ENCODE measurements around the gene ABHD17A.
"Not testable (repeated sequence)": the region's sequence is repeated elsewhere in the genome, so short reads cannot be mapped to it uniquely, and the experiment has no call there.

ABHD17A gene

DNA sequence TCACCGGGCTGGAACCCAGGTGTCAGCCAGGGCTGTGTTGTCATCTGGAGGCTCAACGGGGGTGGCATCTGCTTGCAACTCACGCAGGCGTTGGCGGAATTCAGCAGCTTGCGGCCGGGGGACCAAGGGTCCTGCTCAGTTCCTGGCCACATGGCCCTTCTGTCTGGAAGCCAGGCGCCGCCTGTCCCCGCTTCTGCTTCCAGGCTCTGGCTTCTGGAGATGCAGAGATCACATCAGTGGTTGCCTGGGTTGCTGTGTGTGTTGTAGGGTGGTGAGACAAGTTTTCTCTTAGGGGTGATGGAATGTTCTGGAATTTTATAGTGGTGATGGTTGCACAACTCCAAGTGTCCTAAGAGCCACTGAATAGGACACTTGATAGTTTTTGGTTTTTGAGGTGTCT lies 24.9 kb upstream of the ABHD17A start:
- no peak for DNase-seq (ENCODE audit: low read depth in 2 of 2)

DNA sequence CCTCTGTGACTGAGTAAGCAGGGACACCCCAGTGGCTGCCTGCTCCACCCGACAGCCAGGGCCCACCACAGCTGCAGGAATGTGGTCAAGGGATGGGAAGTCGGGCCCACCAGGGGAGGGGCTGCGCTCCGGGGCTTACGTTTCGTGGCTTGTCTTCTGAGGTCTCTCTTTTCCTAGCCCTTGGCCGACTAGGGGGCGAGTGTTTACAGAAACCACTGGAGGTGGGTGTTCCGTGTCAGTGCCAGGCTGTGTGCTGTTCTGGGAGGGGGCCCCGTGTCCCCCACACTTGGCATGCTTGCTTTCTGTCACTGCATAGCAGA lies 24.4 kb upstream of the ABHD17A start:
- no peak for DNase-seq (ENCODE audit: low read depth in 2 of 2)

DNA sequence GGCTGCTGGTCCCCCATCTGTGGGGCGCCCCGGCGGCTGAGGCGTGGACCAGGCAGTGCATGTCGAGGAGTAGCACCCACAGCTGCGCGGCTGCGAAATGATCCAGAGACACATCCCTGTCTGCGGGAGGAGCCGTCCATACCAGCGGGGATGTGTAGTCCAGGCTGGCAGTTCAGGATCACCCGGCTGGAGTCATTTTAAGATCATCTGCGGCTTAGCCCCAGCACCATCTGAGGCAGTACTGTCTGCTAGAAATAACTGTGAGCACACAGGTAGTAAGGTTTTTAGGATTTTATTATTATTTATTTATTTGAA lies 23.0 kb upstream of the ABHD17A start:
- DNase-seq (ENCODE audit: low read depth in 2 of 2): no peak

DNA sequence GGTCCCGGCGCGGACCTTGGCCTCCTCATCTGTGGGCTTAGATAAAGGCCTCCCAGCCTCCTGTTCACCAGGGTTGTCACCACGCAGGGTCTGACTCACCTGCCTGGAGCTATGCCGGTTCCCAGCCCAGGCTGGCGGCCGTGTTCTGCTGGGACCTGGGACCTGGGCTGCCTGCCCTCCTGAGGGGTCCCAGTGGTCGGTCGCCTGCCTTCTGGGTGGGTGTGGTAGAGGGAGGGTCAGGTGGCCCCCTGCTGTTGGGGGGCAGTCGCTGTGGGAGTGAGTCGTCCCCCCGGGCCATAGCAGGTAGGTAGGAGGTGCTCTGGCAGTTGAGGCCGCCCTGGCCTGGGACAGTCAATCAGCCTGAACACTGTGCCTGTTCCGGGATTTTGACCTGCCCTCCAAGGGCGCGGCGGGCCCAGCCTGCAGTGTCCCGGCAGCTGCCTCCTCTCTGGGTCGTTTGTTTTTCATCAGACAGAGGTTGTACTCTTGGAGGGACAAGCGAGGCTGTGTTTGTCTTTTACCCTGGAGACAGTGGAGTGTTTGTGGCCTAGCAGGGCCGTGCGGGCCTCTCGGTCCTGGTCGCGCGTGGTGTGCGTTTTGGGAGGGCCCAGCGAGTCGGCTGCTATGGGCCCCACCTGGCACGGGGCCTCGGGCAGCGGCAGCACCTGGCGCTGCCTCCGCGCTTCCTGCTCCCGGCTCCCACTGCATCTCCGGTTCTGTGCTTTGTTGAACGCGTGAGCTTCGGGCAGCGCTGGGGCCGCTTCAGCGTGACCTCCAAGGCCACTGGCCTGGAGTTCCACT lies 22.5 kb upstream of the ABHD17A start:
- DNase-seq (ENCODE audit: low read depth in 2 of 2): no peak

- no peak for DNase-seq (ENCODE audit: low read depth in 2 of 2)
Measured at GRCh38 chr19:1906985-1907562, 21.8 kb upstream of the ABHD17A start.

GRCh38 chr19:1905863-1906375 lies 20.6 kb upstream of the ABHD17A start:
- DNase-seq (ENCODE audit: low read depth in 2 of 2): no peak

DNA sequence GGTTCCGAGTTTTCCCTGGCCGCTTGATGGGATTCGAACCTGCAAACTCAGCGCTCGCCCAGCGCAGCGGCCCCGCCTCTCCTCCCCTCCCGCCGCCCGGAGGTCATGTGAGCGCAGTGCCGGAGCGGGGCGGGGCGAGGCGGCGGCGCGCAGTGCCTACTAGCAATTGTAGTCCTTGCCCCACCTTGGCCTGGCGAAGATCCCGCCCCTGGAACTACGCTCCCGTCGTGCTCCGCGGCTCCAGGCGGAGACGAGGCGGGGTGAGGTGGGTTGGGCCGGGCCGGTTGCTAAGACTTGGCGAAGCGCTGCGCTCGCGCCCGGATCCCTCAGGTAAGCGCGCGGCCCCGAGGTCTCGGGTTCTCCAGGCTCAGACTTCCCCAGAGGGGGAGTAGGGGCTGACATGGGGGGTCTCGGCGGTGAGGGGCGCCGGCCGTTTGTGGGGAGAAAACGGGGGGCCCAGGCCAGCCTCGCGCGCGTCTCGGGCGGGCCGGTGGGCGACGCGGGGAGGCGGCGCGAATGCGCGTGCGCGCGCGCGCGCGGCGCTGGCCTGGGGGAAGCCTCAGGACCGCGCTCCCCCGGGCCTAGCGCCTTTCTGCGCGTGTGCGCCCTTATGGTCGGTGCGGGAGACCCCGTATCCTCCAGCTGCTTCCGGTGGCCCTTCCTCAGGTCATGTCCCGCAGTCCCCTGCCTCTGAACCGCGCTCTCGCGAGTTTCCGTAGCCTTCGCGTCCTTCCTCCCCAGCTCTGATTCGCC lies 20.0 kb upstream of the ABHD17A start, which contains the start of the genes ADAT3 and SCAMP4:
Gene ADAT3, plus strand, starts transcription at position 290 of the 753 bp plus-strand sequence. CDS start 6,649 bp downstream, outside the sequence.
Gene SCAMP4, plus strand, starts transcription at position 290 of the 753 bp plus-strand sequence. CDS start 9,621 bp downstream, outside the sequence.
- peak; percentile 94 to 95 for DNase-seq (ENCODE audit: low read depth in 2 of 2)

GRCh38 chr19:1904860-1905109 lies 19.5 kb upstream of the ABHD17A start:
- no peak for DNase-seq (ENCODE audit: low read depth in 2 of 2)

- no peak for DNase-seq (ENCODE audit: low read depth in 2 of 2)
Measured at GRCh38 chr19:1902923-1903322, 17.6 kb upstream of the ABHD17A start.

- no peak for DNase-seq (ENCODE audit: low read depth in 2 of 2)
Measured at GRCh38 chr19:1901940-1902404, 16.7 kb upstream of the ABHD17A start.

DNA sequence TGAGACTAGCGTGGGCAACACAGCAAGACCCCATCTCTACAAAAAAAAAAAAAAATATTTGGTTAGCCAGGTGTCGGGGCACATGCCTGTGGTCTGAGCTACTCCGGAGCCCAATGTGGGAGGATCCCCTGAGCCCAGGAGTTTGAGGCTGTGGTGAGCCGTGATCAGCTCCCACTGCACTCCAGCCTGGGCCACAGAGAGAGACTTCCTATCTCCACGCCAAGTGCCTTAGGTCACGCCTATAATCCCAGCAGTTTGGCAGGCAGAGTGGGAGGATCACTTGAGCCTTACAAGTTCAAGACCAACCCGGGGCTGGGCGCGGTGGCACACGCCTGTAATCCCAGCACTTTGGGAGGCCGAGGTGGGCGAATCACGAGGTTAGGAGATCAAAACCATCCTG lies 11.2 kb upstream of the ABHD17A start:
- no peak for DNase-seq (ENCODE audit: low read depth in 2 of 2)

DNA sequence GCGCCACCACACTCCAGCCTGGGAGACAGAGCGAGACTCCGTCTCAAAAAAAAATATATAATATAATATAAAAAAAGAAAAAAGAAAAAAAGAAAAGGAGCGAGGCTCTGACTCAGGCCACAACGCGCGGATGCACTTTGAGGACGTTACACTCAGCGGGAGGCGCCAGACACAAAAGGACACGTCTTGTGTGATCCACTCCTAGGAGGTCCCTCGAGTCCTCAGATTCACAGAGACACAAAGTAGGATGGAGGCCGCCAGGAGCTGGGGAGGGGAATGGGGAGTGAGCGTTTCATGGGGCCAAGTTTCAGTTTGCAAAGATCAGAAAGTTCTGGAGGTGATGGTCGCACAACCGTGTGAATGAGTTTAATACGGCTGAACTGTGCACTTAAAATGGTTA lies 8.5 kb upstream of the ABHD17A start:
- DNase-seq (ENCODE audit: low read depth in 2 of 2): no peak

DNA sequence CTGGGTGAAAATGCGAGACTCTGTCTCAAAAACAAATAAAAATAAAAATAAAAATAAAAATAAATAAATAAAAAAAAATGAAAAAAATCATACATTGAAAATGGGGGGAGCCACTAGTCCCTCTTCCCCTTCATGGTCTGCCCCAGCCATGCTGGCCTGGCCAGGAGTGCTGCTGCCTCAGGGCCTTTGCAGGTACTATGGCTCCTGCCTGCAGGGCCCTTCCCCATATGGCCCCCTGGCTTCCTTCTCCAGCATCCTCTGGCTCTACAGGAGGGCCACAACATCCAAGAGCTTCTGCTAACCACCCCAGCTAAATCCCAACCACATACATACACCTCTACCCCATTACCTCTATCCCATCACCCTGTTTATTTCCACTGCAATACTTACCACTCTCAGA lies 4.6 kb upstream of the ABHD17A start:
- DNase-seq (ENCODE audit: low read depth in 2 of 2): no peak

DNA sequence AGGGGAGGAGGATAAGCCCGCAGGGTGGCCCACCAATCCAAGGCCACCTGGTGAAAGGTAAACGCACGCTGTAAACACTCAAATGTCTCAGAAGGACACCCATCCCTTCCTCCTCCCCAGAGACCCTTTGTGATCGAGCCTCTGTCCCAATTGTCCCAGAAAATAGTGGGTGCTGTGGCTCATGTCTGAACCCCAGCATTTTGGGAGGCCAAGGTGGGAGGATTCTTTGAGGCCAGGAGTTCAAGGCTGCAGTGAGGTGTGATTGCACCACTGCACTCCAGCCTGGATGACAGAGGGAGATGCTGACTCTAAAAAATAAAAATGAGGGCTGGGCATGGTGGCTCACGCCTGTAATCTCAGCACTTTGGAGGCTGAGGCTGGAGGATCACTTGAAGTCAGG lies 3.1 kb upstream of the ABHD17A start:
- DNase-seq (ENCODE audit: low read depth in 2 of 2): no peak

DNA sequence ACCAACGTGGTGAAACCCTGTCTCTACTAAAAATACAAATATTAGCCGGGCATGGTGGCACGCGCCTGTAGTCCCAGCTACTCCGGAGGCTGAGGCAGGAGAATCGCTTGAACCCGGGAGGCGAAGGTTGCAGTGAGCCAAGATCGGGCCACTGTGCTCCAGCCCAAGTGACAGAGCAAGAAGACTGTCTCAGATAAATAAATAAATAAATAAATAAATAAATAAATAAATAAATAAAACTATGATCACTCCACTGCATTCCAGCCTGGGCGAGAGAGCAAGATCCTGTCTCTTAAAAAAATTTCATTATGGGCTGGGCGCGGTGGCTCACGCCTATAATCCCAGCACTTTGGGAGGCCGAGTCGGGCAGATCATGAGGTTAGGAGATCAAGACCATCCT lies 1.1 kb upstream of the ABHD17A start:
- not testable (repeated sequence) for DNase-seq (ENCODE audit: low read depth in 2 of 2)

GRCh38 chr19:1884719-1885334 lies 469 bp downstream of the ABHD17A start:
- DNase-seq (ENCODE audit: low read depth in 2 of 2): no peak

GRCh38 chr19:1884291-1884718 lies 991 bp downstream of the ABHD17A start:
- DNase-seq (ENCODE audit: low read depth in 2 of 2): no peak

DNA sequence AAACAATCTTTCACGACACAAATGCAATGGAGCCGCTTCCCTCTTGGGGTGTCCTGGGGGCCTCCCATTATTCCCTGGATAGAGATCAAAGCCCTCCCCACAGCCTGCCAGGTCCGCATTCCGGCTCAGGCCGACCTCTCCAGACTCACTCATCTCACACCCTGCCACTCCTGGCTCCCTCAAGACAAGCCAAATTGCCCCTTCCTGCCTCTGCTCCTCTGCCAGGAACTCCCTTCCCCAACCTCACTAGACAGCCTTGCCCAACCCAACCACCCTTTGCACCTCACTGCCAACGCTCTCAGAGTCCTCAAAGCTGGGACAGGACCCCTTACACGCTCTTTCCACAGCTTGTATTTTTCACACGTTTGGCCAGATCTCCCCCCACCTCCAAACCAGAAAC lies 1.5 kb downstream of the ABHD17A start:
- no peak for DNase-seq (ENCODE audit: low read depth in 2 of 2)

DNA sequence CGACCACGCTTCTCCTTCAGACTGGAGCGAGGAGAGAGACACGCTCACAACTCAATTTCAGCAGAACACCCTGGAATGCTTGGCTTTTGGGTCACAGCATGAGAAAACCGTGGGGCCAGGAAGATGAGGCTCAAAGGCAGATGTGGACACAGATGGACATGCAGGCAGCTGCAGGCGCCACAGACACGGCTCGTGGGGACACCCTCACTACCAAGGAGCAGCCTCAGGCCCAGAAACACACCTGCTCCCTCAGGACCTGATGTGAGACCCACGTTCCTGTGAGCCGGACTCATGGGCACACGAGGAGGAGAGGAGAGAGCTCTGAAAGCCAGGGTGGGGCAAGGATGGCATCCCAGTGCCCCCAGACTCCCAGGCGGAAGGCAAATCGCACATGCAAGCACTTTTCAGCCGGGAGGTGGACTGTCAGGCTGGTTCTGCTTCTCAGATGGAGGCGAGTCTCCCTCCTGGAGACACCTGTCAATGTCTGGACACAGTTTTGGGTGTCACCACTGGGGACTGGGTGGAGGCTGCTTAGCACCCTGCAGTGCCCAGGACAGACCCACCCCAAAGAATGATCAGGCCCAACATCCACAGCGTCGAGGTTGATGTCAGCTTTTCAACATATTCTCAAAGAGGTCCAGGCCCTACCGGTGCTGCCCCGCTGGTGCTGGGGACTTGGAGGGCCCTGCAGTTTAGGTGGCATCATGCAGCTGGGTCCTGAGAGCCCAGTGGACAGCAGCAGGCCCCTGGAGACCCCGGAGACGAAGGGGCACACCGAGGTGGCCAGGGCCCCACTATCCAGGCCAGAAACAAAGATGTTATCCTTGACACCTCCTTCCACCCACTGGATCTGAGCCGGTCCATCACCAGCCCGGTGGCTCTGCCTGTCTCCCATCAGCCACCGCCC lies 2.3 kb downstream of the ABHD17A start:
- DNase-seq (ENCODE audit: low read depth in 2 of 2): no peak

DNA sequence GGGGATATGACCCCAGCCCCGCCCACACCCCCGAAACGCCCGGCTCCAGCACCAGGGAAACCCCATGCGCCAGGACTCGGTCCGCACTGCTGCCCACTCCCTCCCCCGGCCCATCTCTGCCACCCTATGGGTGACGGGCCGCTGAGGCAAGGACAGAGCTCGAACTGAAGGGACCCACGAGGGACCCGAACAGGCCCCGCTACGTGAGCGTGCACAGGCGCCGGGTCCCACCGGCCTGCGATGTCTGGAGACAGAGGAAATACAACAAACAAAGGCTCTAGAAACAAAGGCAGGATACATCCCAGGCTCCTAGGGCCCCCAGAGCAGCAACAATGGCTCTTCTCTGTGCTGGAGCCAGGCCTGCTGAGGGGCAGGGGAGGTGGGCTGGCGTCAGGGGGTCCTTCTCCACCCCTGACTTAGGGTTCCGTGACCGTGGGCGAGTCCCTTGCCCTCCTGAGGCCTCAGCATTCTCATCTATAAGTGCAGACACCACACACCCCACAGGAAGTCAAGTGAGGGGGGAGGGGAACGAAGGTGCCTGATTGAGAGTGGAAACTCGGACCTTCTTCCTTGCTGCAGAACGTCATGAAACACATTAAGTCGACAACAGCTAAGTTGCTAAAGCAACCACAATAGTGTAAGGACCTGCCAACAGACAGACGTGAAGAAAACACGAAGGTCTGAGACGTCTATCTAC lies 3.1 kb downstream of the ABHD17A start:
- peak; percentile 52 to 57 for DNase-seq (ENCODE audit: low read depth in 2 of 2)

Data from stimulated activated CD8-positive, alpha-beta memory T cell treated with anti-CD3 and anti-CD28 coated beads, Interleukin-7, amount 100 ng/mL, for 1 hour (primary cell).